RWPE1 (cell line): Measurements from ENCODE around the gene CSTPP1.

Experiments
- CTCF ChIA-PET: fragments of 350-600 bp; sonication (Branson Sonifier 250); formaldehyde crosslinking; extraction: SDS; loops from one replicate; lab custom pipeline; 2021; lab: Yijun Ruan, JAX
- POLR2A ChIA-PET: fragments of 400-600 bp; formaldehyde crosslinking; extraction: SDS; loops from one replicate; lab custom pipeline; 2020; ENCODE audit warnings: antibody characterized with exemption; ENCODE audit not compliant: low non-redundant PET; lab: Yijun Ruan, JAX
- DNase-seq: peaks from one replicate; pipeline ENCODE4 v3.0.0; 2012; ENCODE audit warnings: low spot score
- H3K27ac ChIP-seq: fragments of 450-650 bp; 2 replicates; pipeline ENCODE4 v1.5.1; 2017
- CTCF ChIP-seq: fragments of 450-650 bp; conservative IDR thresholded peaks from 2 replicates; pipeline ENCODE4 v1.5.1; 2017; ENCODE audit warnings: low read depth, mild to moderate bottlenecking

The CSTPP1 gene

GRCh38 chr11:47051217-47051616 lies 114.7 kb downstream of the CSTPP1 start:
- DNase-seq: no peak
- CTCF ChIA-PET: no interaction called here
- no peak overlapping the region for H3K27ac ChIP-seq
- POLR2A ChIA-PET: no interaction called here
- no peak for TF ChIP-seq CTCF

- ChIA-PET POLR2A (no interaction called here), CTCF (no interaction called here)
- no peak for TF ChIP-seq CTCF
Measured at GRCh38 chr11:47052165-47052564, 115.6 kb downstream of the CSTPP1 start.

GRCh38 chr11:47052576-47052975 lies 116.0 kb downstream of the CSTPP1 start:
- no peak for DNase-seq
- no peak overlapping the region for H3K27ac ChIP-seq
- ChIA-PET CTCF (no interaction called here), POLR2A (no interaction called here)
- TF ChIP-seq CTCF: no peak

More at GRCh38 chr11:47052165-47052564, 115.6 kb downstream of the CSTPP1 start:
- no peak for DNase-seq
- H3K27ac ChIP-seq: no peak overlapping the region

- no peak for DNase-seq
- no peak for TF ChIP-seq CTCF
- ChIA-PET CTCF (no interaction called here), POLR2A (no interaction called here)
- no peak overlapping the region for H3K27ac ChIP-seq
Measured at GRCh38 chr11:47055534-47055933, 119.0 kb downstream of the CSTPP1 start.

GRCh38 chr11:47056261-47056915 lies 119.8 kb downstream of the CSTPP1 start:
- ChIA-PET POLR2A (no interaction called here), CTCF (no interaction called here)
- no peak overlapping the region for H3K27ac ChIP-seq
- DNase-seq: no peak
- no peak for TF ChIP-seq CTCF

- CTCF ChIA-PET: no interaction called here
- TF ChIP-seq CTCF: no peak
- no peak for DNase-seq
- POLR2A ChIA-PET: no interaction called here
- H3K27ac ChIP-seq: no peak overlapping the region
Measured at GRCh38 chr11:47057365-47057764, 120.8 kb downstream of the CSTPP1 start.
